ENCODE results near the gene ADAMTS4. TPM values are rescaled to one million over a fixed set of nuclear protein-coding genes. Genes with fewer than 3 reads are reported as not detected.

ADAMTS4 gene
- total RNA-seq, 1 donor from 2014 or later = 2.7 TPM

DNA sequence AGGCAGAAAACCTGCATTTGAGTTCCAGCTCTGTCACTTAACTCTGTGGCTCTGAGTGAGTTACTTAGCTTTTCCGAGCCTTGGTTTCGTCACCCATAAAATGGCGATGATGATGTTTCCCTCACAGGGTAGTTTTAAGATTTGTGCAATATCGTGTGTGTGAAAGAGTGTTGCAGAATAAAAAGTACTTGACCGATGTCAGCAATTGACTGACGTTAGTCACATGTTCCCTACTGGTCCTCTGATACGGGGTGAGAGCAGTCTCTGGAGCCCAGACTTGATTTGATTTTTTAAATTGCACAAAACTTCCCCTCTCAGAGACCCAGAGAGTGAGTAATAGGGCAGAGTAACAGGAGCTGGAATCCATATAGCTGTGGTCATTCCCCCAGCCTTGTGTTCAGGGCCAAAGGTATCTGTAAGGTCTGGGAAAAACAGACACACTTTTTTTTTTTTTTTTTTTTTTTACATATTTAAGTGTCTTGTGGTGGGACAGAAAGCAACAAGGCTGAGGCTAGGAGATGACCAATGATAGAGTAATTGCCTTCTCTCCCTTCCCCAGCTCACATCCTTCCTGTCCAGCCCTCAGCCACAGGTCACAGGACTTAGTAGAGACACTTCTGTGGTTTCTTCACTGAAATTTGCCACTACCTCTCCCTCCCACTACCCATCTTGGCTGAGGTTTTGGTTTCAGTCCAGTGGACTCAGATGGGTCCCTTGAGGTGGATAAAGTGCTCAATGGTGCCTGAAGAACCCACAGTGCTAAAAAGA is 18.3 kb upstream of the ADAMTS4 start:
- H3K27ac ChIP-seq (ENCODE audit: low read depth, low read length) = peak overlapping the region; percentile 48
- H3K9me3 ChIP-seq (ENCODE audit: insufficient read depth, low read depth, low read length) = no peaks in the 10 kb centered on the region

DNA sequence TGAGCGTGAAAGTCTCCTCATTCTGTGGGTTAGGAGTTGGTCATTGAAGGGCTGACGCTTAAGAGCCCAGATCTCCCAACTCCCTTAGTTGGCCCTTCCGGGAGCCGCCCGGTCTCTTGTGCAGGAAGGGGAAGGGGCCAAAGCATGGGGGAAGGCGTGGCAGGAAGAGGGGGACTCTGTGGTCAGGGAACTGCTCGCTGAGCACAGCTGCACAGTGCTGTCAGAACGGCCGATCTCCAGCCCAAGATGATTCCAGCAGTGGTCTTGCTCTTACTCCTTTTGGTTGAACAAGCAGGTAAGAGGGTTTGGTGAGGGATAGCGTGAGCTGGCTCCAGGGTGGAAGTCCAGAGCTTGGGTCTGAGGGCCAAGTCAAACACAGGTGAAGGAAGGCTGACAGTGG is 16.2 kb upstream of the ADAMTS4 start, which contains the start of gene FCER1G:
FCER1G (plus strand) TSS at position 220 of the 400 bp plus-strand sequence; CDS start at position 247, 27 bp downstream.
- no peak within 1 kb of the TSS for H3K27ac ChIP-seq (ENCODE audit: low read depth, low read length)
- FAIRE-seq = no peak

More for the DNA sequence above, 18.3 kb upstream of the ADAMTS4 start:
- peaks cover 19% of the 10 kb centered on the region for H3K36me3 Mint-ChIP-seq (ENCODE audit: low read depth, unreplicated experiment)
- peaks cover 3% of the 10 kb centered on the region for H3K27me3 Mint-ChIP-seq (ENCODE audit: low read depth, unreplicated experiment)
- no peak overlapping the region for H3K4me3 Mint-ChIP-seq (ENCODE audit: unreplicated experiment)
- peak overlapping the region; percentile 96 for H3K27ac Mint-ChIP-seq (ENCODE audit: unreplicated experiment)
- H3K4me3 ChIP-seq (ENCODE audit: insufficient read depth, low read depth, low read length) = no peak overlapping the region
- DNase-seq (ENCODE audit: low read depth) (peak; percentile 75), FAIRE-seq (no peak)
- no peak overlapping the region for H2AFZ ChIP-seq (ENCODE audit: low read depth, low read length)
- no peaks in the 10 kb centered on the region for H3K9me3 Mint-ChIP-seq (ENCODE audit: unreplicated experiment)
- TF ChIP-seq CTCF (IDR thresholded peaks at IDR 0.05; ENCODE audit: insufficient read depth, low read depth, low read length) (no peak), EZH2 (IDR thresholded peaks at IDR 0.05; ENCODE audit: insufficient read depth, low read length) (no peak)
- peaks cover 15% of the 10 kb centered on the region for H3K4me1 Mint-ChIP-seq (ENCODE audit: low read depth, unreplicated experiment)
- peaks cover 14% of the 10 kb centered on the region for H3K4me1 ChIP-seq (ENCODE audit: insufficient read depth, low read length)
- peaks cover 18% of the 10 kb centered on the region for H3K36me3 ChIP-seq (ENCODE audit: insufficient read depth, low read length)
- no peaks in the 10 kb centered on the region for H4K20me1 ChIP-seq (ENCODE audit: insufficient read depth, low read length)
- H3K79me2 ChIP-seq (ENCODE audit: insufficient read depth, low read length) = no peaks in the 10 kb centered on the region
- peak overlapping the region; percentile 52 for H3K4me2 ChIP-seq (ENCODE audit: low read length)
- H3K9ac ChIP-seq (ENCODE audit: low read length) = peak overlapping the region; percentile 48
- no peaks in the 10 kb centered on the region for H3K27me3 ChIP-seq (ENCODE audit: insufficient read depth, low read length)

More for the DNA sequence above, 16.2 kb upstream of the ADAMTS4 start, which contains the start of gene FCER1G:
- Histone ChIP-seq H3K36me3 (ENCODE audit: insufficient read depth, low read length) (peaks cover 26% of the 10 kb centered on the region), H4K20me1 (ENCODE audit: insufficient read depth, low read length) (peaks cover 4% of the 10 kb centered on the region), H3K4me2 (ENCODE audit: low read length) (no peak within 1 kb of the TSS), H3K27me3 (ENCODE audit: insufficient read depth, low read length) (no peaks in the 10 kb centered on the region), H3K9ac (ENCODE audit: low read length) (no peak within 1 kb of the TSS), H3K9me3 (ENCODE audit: insufficient read depth, low read depth, low read length) (no peaks in the 10 kb centered on the region), H3K4me3 (ENCODE audit: insufficient read depth, low read depth, low read length) (no peak within 1 kb of the TSS), H3K4me1 (ENCODE audit: insufficient read depth, low read length) (peaks cover 14% of the 10 kb centered on the region), H3K79me2 (ENCODE audit: insufficient read depth, low read length) (peaks cover 4% of the 10 kb centered on the region), H2AFZ (ENCODE audit: low read depth, low read length) (no peak within 1 kb of the TSS)
- H3K9me3 Mint-ChIP-seq (ENCODE audit: unreplicated experiment) = no peaks in the 10 kb centered on the region
- DNase-seq (ENCODE audit: low read depth) = no peak
- H3K4me3 Mint-ChIP-seq (ENCODE audit: unreplicated experiment) = no peak within 1 kb of the TSS
- no peak within 1 kb of the TSS for H3K27ac Mint-ChIP-seq (ENCODE audit: unreplicated experiment)
- no peaks in the 10 kb centered on the region for H3K27me3 Mint-ChIP-seq (ENCODE audit: low read depth, unreplicated experiment)
- H3K4me1 Mint-ChIP-seq (ENCODE audit: low read depth, unreplicated experiment) = peaks cover 17% of the 10 kb centered on the region
- no peak for TF ChIP-seq CTCF (IDR thresholded peaks at IDR 0.05; ENCODE audit: insufficient read depth, low read depth, low read length)
- no peak for TF ChIP-seq EZH2 (IDR thresholded peaks at IDR 0.05; ENCODE audit: insufficient read depth, low read length)
- H3K36me3 Mint-ChIP-seq (ENCODE audit: low read depth, unreplicated experiment) = peaks cover 29% of the 10 kb centered on the region
